Calu3 (cell line): ENCODE data around the gene ANKAR. TPM values are rescaled to one million over a fixed set of nuclear protein-coding genes. Genes with fewer than 3 reads are reported as not detected.

Source experiments
- BruUV-seq: library from RNA; stranded (reverse); fragments of 400-500 nt; replicated peaks from 2 replicates; lab custom pipeline; 2021; lab: Mats Ljungman, UMichigan
- CTCF ChIA-PET: fragments of 300-600 bp; sonication (Branson Sonifier 250); formaldehyde crosslinking; loops from one replicate; lab custom pipeline; 2022; ENCODE audit warnings: antibody characterized with exemption; lab: Charles Lee
- DNase-seq: peaks from one replicate; pipeline ENCODE4 v3.0.0; 2022
- H3K27ac Mint-ChIP-seq: one replicate; pipeline ENCODE4 v1.8.0; 2022; ENCODE audit warnings: mixed read lengths; ENCODE audit not compliant: unreplicated experiment
- H3K27me3 Mint-ChIP-seq: one replicate; pipeline ENCODE4 v1.8.0; 2022; ENCODE audit warnings: mixed read lengths; ENCODE audit not compliant: unreplicated experiment
- H3K36me3 Mint-ChIP-seq: one replicate; pipeline ENCODE4 v1.8.0; 2022; ENCODE audit warnings: mild to moderate bottlenecking, moderate library complexity, mixed read lengths; ENCODE audit not compliant: insufficient read depth, unreplicated experiment
- H3K4me1 Mint-ChIP-seq: one replicate; pipeline ENCODE4 v1.8.0; 2022; ENCODE audit warnings: mild to moderate bottlenecking, low read depth, mixed read lengths; ENCODE audit not compliant: unreplicated experiment
- H3K4me3 Mint-ChIP-seq: one replicate; pipeline ENCODE4 v1.8.0; 2022; ENCODE audit warnings: mild to moderate bottlenecking, low read depth, moderate library complexity, mixed read lengths; ENCODE audit not compliant: unreplicated experiment
- H3K9me3 Mint-ChIP-seq: one replicate; pipeline ENCODE4 v1.8.0; 2022; ENCODE audit warnings: low read depth, mixed read lengths; ENCODE audit not compliant: unreplicated experiment
- intact Hi-C: fragments of 100-400 bp; cut with micrococcal nuclease; formaldehyde crosslinking; loops from one replicate; pipeline ENCODE4 v1.10.0; 2022; ENCODE audit not compliant: unreplicated experiment
- total RNA-seq: library from RNA; stranded (reverse); gene quantifications from 2 replicates; pipeline ENCODE4 v1.2.3, GENCODE V29; 2022
- TF ChIP-seq, protein P1 (sequence below): fragments of 200-600 bp; IDR thresholded peaks from one replicate; pipeline ENCODE4 v1.8.0; 2022; ENCODE audit warnings: antibody characterized with exemption; ENCODE audit not compliant: unreplicated experiment

ANKAR gene
- total RNA-seq, 1 experiment from 2014 or later, result 2.1 TPM

DNA sequence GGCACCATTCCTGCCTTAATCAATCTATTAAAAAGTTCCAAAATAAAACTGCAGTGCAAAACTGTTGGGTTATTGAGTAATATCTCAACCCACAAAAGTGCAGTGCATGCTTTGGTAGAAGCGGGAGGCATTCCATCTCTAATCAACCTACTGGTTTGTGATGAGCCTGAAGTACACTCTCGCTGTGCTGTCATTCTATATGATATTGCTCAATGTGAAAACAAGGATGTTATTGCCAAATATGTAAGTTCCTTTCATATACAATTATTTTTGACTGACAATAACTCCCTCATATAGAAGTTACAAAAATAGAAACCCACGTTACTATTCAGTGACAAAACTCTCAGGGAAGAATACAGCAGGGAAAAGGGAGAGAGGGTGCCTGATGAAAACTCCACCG is 45.1 kb downstream of the ANKAR start:
- TF ChIP-seq, protein P1, sequence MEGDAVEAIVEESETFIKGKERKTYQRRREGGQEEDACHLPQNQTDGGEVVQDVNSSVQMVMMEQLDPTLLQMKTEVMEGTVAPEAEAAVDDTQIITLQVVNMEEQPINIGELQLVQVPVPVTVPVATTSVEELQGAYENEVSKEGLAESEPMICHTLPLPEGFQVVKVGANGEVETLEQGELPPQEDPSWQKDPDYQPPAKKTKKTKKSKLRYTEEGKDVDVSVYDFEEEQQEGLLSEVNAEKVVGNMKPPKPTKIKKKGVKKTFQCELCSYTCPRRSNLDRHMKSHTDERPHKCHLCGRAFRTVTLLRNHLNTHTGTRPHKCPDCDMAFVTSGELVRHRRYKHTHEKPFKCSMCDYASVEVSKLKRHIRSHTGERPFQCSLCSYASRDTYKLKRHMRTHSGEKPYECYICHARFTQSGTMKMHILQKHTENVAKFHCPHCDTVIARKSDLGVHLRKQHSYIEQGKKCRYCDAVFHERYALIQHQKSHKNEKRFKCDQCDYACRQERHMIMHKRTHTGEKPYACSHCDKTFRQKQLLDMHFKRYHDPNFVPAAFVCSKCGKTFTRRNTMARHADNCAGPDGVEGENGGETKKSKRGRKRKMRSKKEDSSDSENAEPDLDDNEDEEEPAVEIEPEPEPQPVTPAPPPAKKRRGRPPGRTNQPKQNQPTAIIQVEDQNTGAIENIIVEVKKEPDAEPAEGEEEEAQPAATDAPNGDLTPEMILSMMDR, result no peak
- Mint-ChIP-seq H3K9me3 (peaks cover 9% of the 10 kb centered on the region), H3K4me1 (no peaks in the 10 kb centered on the region), H3K4me3 (no peak overlapping the region), H3K27me3 (no peaks in the 10 kb centered on the region), H3K27ac (no peak overlapping the region), H3K36me3 (no peaks in the 10 kb centered on the region)
- CTCF ChIA-PET, result no interaction called here
- DNase-seq, result no peak
- BruUV-seq, result no TSS peak
- intact Hi-C loops, result no loop called here

DNA sequence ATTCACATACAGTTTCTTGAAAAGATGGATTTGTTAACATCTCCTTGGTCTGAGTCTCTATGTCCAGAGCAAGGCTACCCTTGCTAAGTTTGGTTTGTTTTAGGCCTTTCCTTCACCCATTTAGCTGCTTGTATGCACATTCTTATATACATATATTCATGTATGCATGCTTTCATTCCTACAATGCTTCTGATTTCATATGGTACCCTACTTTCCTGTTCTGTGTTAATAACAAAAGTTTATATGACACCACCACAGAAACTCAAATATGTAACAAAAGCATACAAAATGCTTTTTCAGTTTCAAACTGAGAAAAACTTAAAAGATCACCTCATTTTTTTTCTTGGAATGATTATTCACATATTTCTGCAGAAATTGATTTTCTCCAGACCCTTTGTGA is 48.7 kb downstream of the ANKAR start:
- no peak for DNase-seq
- CTCF ChIA-PET, result no interaction called here
- Mint-ChIP-seq H3K27me3 (no peaks in the 10 kb centered on the region), H3K27ac (no peak overlapping the region), H3K36me3 (no peaks in the 10 kb centered on the region), H3K4me1 (no peaks in the 10 kb centered on the region), H3K4me3 (no peak overlapping the region), H3K9me3 (no peaks in the 10 kb centered on the region)
- TF ChIP-seq, protein P1, result no peak
- no TSS peak for BruUV-seq
- intact Hi-C loops, result no loop called here

Other genes starting within 250 kb of the ANKAR start
- gene WDR75, start 233.2 kb upstream of the ANKAR start, total RNA-seq, result 53.8 and 57.7 TPM in 2 replicates
- 37.6 and 49.6 TPM in 2 replicates for gene SLC40A1, start 93.9 kb upstream of the ANKAR start, total RNA-seq
- gene ASNSD1, start 13.2 kb upstream of the ANKAR start, total RNA-seq, result 29.1 and 30.7 TPM in 2 replicates
- 7.5 and 8.6 TPM in 2 replicates for gene OSGEPL1, start 88.1 kb downstream of the ANKAR start, total RNA-seq
- gene ORMDL1, start 109.7 kb downstream of the ANKAR start, total RNA-seq, result 58.4 TPM in 2 replicates
- gene PMS1, start 109.8 kb downstream of the ANKAR start, total RNA-seq, result 30.1 and 43.8 TPM in 2 replicates